HepG2 (cell line): Measurements from ENCODE around the gene VNN1. TPM values are rescaled to one million over a fixed set of nuclear protein-coding genes. Genes with fewer than 3 reads are reported as not detected.

ENCODE experiments used
- ATAC-seq: fragments of 200-7000 bp; cut with Tn5 transposase; 3 replicates; pipeline ENCODE4 v1.9.1; 2020; ENCODE audit warnings: mild to moderate bottlenecking, moderate library complexity
- BruUV-seq: library from RNA; stranded (reverse); fragments of 400-500 nt; replicated peaks from 2 replicates; lab custom pipeline; 2021; lab: Mats Ljungman, UMichigan
- CTCF ChIA-PET: fragments of 300-600 bp; formaldehyde crosslinking; extraction: SDS; loops from one replicate; lab custom pipeline; 2021; ENCODE audit warnings: low total read pairs, inconsistent platforms, low intra/inter-chr PET ratio; lab: Yijun Ruan, JAX
- POLR2A ChIA-PET: fragments of 350-600 bp; sonication (Branson Sonifier 250); formaldehyde crosslinking; loops from one replicate; lab custom pipeline; 2020; ENCODE audit warnings: antibody characterized with exemption, inconsistent platforms; lab: Yijun Ruan, JAX
- DNase-seq: peaks from one replicate; pipeline ENCODE4 v3.0.0-alpha.2; 2015; ENCODE audit warnings: low spot score
- FAIRE-seq: peaks from 3 replicates; lab custom pipeline; 2011; peaks lifted over from hg19 to GRCh38; lab: Jason Lieb, UNC
- H2AFZ ChIP-seq: one replicate; pipeline ENCODE4 v1.6.1; 2011; ENCODE audit warnings: low read length, inconsistent platforms
- H3K27ac ChIP-seq: fragments of 300-600 bp; 3 replicates; pipeline ENCODE4 v1.8.0; 2011; ENCODE audit warnings: mixed run types, mild to moderate bottlenecking, mixed read lengths, low read length, inconsistent platforms; ENCODE audit not compliant: insufficient read depth; ENCODE audit errors: extremely low read length
- H3K27me3 ChIP-seq, 2 experiments: fragments of 200-600 bp in 1 of 2; 2 replicates in 1 of 2; 3 replicates in 1 of 2; pipeline versions ENCODE4 v1.6.0 to v1.8.0; 2011; ENCODE audit warnings: low read length in 2 of 2, mild to moderate bottlenecking in 2 of 2, moderate library complexity in 2 of 2, inconsistent platforms in 1 of 2; ENCODE audit not compliant: insufficient read depth in 2 of 2, control insufficient read depth in 1 of 2
- H3K36me3 ChIP-seq, 2 experiments: fragments of 200-600 bp in 1 of 2; replicated peaks in 1 of 2; 2 replicates in 1 of 2; 3 replicates in 1 of 2; pipeline versions ENCODE4 v1.5.1 to v1.8.0; 2011; ENCODE audit warnings: low read length in 2 of 2, inconsistent platforms in 1 of 2; ENCODE audit not compliant: insufficient read depth in 2 of 2, control insufficient read depth in 1 of 2
- H3K4me1 ChIP-seq: 2 replicates; pipeline ENCODE4 v1.5.1; 2012; ENCODE audit warnings: low read length, inconsistent platforms; ENCODE audit not compliant: insufficient read depth
- H3K4me2 ChIP-seq: 2 replicates; pipeline ENCODE4 v1.6.0; 2011; ENCODE audit warnings: low read depth, low read length, inconsistent platforms
- H3K4me3 ChIP-seq, 3 experiments: fragments of 200-600 bp in 1 of 3; sonication (generic), shearing (Covaris generic) in 1 of 3; replicated peaks in 1 of 3; 2 replicates each; pipeline ENCODE4 v1.5.1; 2011 to 2016; ENCODE audit warnings: low read length in 3 of 3, inconsistent platforms in 2 of 3, low read depth in 2 of 3, mild to moderate bottlenecking in 2 of 3, control low read depth in 1 of 3, mixed read lengths in 1 of 3; ENCODE audit not compliant: insufficient read depth in 1 of 3
- H3K79me2 ChIP-seq: one replicate; pipeline ENCODE4 v1.6.1; 2011; ENCODE audit warnings: low read length, inconsistent platforms; ENCODE audit not compliant: insufficient read depth
- H3K9ac ChIP-seq: 2 replicates; pipeline ENCODE4 v1.6.0; 2011; ENCODE audit warnings: mild to moderate bottlenecking, low read depth, low read length, inconsistent platforms; ENCODE audit not compliant: insufficient read depth
- H3K9me3 ChIP-seq: 2 replicates; pipeline ENCODE4 v1.5.1; 2012; ENCODE audit warnings: mild to moderate bottlenecking, low read length
- H4K20me1 ChIP-seq: 2 replicates; pipeline ENCODE4 v1.6.0; 2011; ENCODE audit warnings: inconsistent platforms, mild to moderate bottlenecking, low read length, moderate library complexity; ENCODE audit not compliant: insufficient read depth
- DBP ChIP-seq: sonication (generic); formaldehyde crosslinking; IDR thresholded peaks from 2 replicates; pipeline ENCODE4 v1.4.0; 2020; ENCODE audit warnings: missing genetic modification reagents; ENCODE audit errors: not compliant biosample characterization
- GPN1 ChIP-seq: sonication (generic); formaldehyde crosslinking; IDR thresholded peaks from 2 replicates; pipeline ENCODE4 v1.5.1; 2020; ENCODE audit warnings: missing genetic modification reagents, borderline replicate concordance
- HMGXB3 ChIP-seq: sonication (generic); formaldehyde crosslinking; IDR thresholded peaks from 2 replicates; pipeline ENCODE4 v1.4.0; 2020; ENCODE audit warnings: missing genetic modification reagents, borderline replicate concordance
- RAD21 ChIP-seq: fragments of 450-650 bp; formaldehyde crosslinking; IDR thresholded peaks from 2 replicates; pipeline ENCODE4 v1.5.0; 2020; ENCODE audit warnings: mild to moderate bottlenecking
- REL ChIP-seq: sonication (generic); formaldehyde crosslinking; conservative IDR thresholded peaks from 2 replicates; pipeline ENCODE4 v1.8.0; 2022; ENCODE audit warnings: mild to moderate bottlenecking, missing genetic modification reagents, moderate library complexity
- SNAPC5 ChIP-seq: sonication (generic); formaldehyde crosslinking; IDR thresholded peaks from 2 replicates; pipeline ENCODE4 v1.8.1; 2023; ENCODE audit warnings: mild to moderate bottlenecking, missing genetic modification reagents, borderline replicate concordance
- TCF7 ChIP-seq: sonication (generic); IDR thresholded peaks from 2 replicates; pipeline ENCODE4 v1.6.1; 2016; ENCODE audit warnings: antibody characterized with exemption, low read depth
- THAP11 ChIP-seq: IDR thresholded peaks from 2 replicates; pipeline ENCODE4 v1.6.1; 2016; ENCODE audit warnings: missing biosample characterization, missing genetic modification reagents
- ZHX2 ChIP-seq, 2 experiments: sonication (generic) in 1 of 2; formaldehyde crosslinking in 1 of 2; IDR thresholded peaks; 2 replicates each; pipeline versions ENCODE4 v1.6.1 to v1.9.0; 2014 to 2022; ENCODE audit warnings: antibody characterized with exemption in 1 of 2, borderline replicate concordance in 1 of 2, inconsistent platforms in 1 of 2, low read depth in 1 of 2, missing genetic modification reagents in 1 of 2
- ZNF138 ChIP-seq: sonication (generic); formaldehyde crosslinking; IDR thresholded peaks from 2 replicates; pipeline ENCODE4 v1.5.0; 2020; ENCODE audit warnings: mild to moderate bottlenecking, low read depth, missing genetic modification reagents
- ZNF350 ChIP-seq: sonication (generic); formaldehyde crosslinking; IDR thresholded peaks from 2 replicates; pipeline ENCODE4 v1.4.0; 2020; ENCODE audit warnings: mild to moderate bottlenecking, low read depth, missing genetic modification reagents, borderline replicate concordance
- ZNF737 ChIP-seq: sonication (generic); formaldehyde crosslinking; IDR thresholded peaks from 2 replicates; pipeline ENCODE4 v1.5.0; 2020; ENCODE audit warnings: missing genetic modification reagents, mild to moderate bottlenecking, borderline replicate concordance
- ZSCAN21 ChIP-seq: sonication (generic); formaldehyde crosslinking; IDR thresholded peaks from 2 replicates; pipeline ENCODE4 v1.8.0; 2022; ENCODE audit warnings: mild to moderate bottlenecking, missing genetic modification reagents, moderate library complexity, borderline replicate concordance
- WGBS: methylation state at CpG from one replicate; pipeline ENCODE4 v1.1.6; 2017; ENCODE audit warnings: low lambda C conversion rate; 5-methylcytosine and 5-hydroxymethylcytosine counted together
- in situ Hi-C: cut with HindIII; loops from 2 replicates; pipeline ENCODE4 v1.10.0; 2017; ENCODE audit warnings: low pct_unique_long_range_greater_than_20kb; ENCODE audit not compliant: extremely low pct_ligation_motif_present
- intact Hi-C: fragments of 100-400 bp; cut with micrococcal nuclease; formaldehyde crosslinking; loops from one replicate; pipeline ENCODE4 v1.10.0; 2022; ENCODE audit not compliant: unreplicated experiment
- polyA plus RNA-seq, 8 experiments: library from polyadenylated mRNA; depleted of rRNA in 3 of 8; stranded (reverse) in 7 of 8; unstranded in 1 of 8; fragments of >200 nt; fragmentation: Illumina TruSeq in 4 of 8; extraction: Trizol in 4 of 8; gene quantifications; 2 replicates each; pipeline versions ENCODE4 v1.2.1 to v1.2.3, GENCODE V29; 2011 to 2016; ENCODE audit warnings: low read depth in 4 of 8, missing spikeins in 1 of 8, mixed read lengths in 1 of 8; ENCODE audit not compliant: insufficient read depth in 1 of 8
- total RNA-seq, 5 experiments: library from RNA; depleted of rRNA; stranded (reverse); fragments of >200 nt; fragmentation: Illumina TruSeq; extraction: Trizol; gene quantifications; 2 replicates each; pipeline ENCODE4 v1.2.3, GENCODE V29; 2016; ENCODE audit warnings: low read depth in 1 of 5

The VNN1 gene
- total and polyA plus RNA-seq, 2 of the 13 experiments (the other 11 are each of a cell fraction or from before 2014, with no cell fraction given): 0.62 to 4.0 TPM

GRCh38 chr6:132714160-132714559 is 305 bp upstream of the VNN1 start:
- Histone ChIP-seq H3K27me3 (no peaks in the 10 kb centered on the region), H4K20me1 (no peaks in the 10 kb centered on the region), H3K9ac (no peak overlapping the region), H3K4me2 (no peak overlapping the region), H3K4me3 (no peak overlapping the region), H3K79me2 (no peaks in the 10 kb centered on the region), H3K9me3 (no peaks in the 10 kb centered on the region), H3K4me1 (peaks cover 18% of the 10 kb centered on the region), H3K36me3 (no peaks in the 10 kb centered on the region), H2AFZ (no peak overlapping the region), H3K27ac (no peak overlapping the region)
- CTCF ChIA-PET: no interaction called here
- in situ Hi-C loops (no loop called here), intact Hi-C loops (no loop called here)
- FAIRE-seq: no peak
- WGBS: 40% methylated on average over 3 of the region's 3 CpGs
- no TSS peak for BruUV-seq
- POLR2A ChIA-PET: interaction anchor here (1.7 kb wide), 1 partner anchor 100 kb away, joined by 4 read pairs; the partner anchor contains the start of gene RPS12
- no peak for DNase-seq
- ATAC-seq: no peak
- no peak for TF ChIP-seq REL
- no peak for TF ChIP-seq ZNF737
- no peak for TF ChIP-seq TCF7
- no peak for TF ChIP-seq ZHX2 (IDR thresholded peaks at IDR 0.05; ENCODE audit: low read depth)
- no peak for TF ChIP-seq ZHX2 (CRISPR knock-in tag; IDR thresholded peaks at IDR 0.05; ENCODE audit: borderline replicate concordance)
- TF ChIP-seq DBP (CRISPR knock-in tag): no peak
- TF ChIP-seq THAP11: no peak
- no peak for TF ChIP-seq SNAPC5 (CRISPR knock-in tag)
- TF ChIP-seq RAD21 (CRISPR knock-in tag): no peak
- TF ChIP-seq ZNF138 (CRISPR knock-in tag): no peak
- TF ChIP-seq ZNF350 (CRISPR knock-in tag): no peak
- TF ChIP-seq GPN1 (CRISPR knock-in tag): no peak
- TF ChIP-seq HMGXB3 (CRISPR knock-in tag): no peak
- TF ChIP-seq ZSCAN21 (CRISPR knock-in tag): no peak
